DLD1 (cell line): ENCODE measurements around the gene NIN.
"Not testable (repeated sequence)": the region's sequence is repeated elsewhere in the genome, so short reads cannot be mapped to it uniquely, and the experiment has no call there.

Experiments used
- in situ Hi-C: cut with HindIII; loops from 2 replicates; pipeline ENCODE4 v1.10.0; 2017; ENCODE audit warnings: low sequenced_read_pairs

The NIN gene

DNA sequence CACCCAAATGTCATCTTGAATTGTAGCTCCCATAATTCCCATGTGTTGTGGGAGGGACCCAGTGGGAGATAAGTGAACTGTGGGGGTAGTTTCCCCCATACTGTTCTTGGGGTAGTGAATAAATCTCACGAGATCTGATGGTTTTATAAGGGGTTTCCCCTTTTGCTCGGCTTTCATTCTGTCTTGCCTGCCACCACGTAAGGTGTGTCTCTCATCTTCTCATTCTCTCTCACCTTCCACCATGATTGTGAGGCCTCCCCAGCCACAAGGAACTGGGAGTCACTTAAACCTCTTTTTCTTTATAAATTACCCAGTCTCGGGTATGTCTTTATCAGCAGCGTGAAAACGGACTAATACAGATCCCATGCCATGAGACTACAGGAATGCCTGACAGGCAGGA is 11.7 kb downstream of the NIN start:
- in situ Hi-C loops: not testable (repeated sequence)

- in situ Hi-C loops: no loop called here
Observed at GRCh38 chr14:50816395-50817047, 14.4 kb downstream of the NIN start.

GRCh38 chr14:50815526-50815925 is 15.4 kb downstream of the NIN start:
- in situ Hi-C loops: not testable (repeated sequence)

GRCh38 chr14:50815058-50815457 is 15.9 kb downstream of the NIN start:
- in situ Hi-C loops: not testable (repeated sequence)

GRCh38 chr14:50814161-50814560 is 16.8 kb downstream of the NIN start:
- in situ Hi-C loops: no loop called here

DNA sequence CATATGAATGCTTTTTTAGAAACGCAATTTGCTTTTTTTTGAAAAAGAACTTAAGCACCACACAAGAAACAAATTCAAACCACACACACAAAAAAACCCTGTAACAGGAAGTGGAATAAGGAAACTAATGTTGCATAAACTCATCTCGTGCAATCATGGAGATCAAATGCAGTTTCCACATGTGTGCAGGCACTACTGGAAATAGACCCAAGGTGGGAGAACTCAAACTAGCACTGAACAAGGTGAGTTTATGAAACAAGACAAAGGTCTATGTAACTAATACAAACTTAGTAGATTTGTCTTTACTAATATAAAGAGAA is 17.5 kb downstream of the NIN start:
- in situ Hi-C loops: no loop called here

DNA sequence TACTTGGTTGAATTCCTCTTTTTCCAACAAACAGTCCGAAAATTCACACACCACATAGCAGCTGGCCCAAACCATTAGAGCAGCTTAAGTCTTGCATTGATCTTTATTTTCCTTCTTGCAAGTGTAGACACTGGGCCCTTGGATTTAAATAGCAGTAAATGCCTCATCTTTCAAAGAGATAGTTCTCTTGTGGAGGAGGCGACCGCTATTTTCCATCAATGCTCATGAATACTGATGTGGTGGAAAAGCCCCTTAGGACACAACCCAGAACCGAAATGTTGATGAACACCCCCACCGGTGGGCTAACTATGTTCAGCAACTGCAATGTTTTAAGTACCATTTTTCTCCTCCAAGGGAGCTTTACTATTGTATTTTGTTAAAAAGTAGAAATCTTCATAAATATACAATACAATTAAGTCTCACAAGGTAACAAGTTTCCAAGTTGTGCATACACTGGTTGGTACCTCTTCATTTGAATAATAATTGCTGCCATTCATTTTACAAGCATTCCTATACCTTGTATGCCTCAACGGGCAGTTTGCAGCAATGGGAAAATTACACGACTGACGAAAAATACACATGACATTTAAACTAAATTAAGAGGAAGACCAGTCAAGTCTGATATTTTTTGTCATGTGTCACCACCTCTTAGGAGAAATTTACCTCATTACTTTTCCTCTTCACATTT is 18.0 kb downstream of the NIN start:
- in situ Hi-C loops: no loop called here

DNA sequence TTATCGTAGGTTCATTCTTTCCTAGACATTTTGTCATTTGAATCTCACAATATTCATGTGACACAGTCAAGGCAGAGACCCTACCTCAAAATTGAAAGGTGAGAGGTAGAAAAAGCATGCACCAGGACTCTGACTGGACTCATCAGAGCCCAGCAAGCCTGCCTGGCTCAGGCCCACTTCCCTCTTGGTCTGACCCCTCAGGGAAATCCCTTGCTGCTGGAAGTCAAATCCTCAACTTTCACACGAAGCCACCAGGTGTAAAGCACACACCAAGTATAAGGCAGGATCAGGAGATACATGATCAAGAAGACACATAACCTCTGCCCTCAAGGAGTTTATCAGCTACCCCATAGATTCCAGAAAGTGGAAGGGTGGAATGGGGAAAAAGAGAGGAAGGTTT is 18.8 kb downstream of the NIN start:
- in situ Hi-C loops: no loop called here

GRCh38 chr14:50808053-50808452 is 22.9 kb downstream of the NIN start:
- in situ Hi-C loops: no loop called here

DNA sequence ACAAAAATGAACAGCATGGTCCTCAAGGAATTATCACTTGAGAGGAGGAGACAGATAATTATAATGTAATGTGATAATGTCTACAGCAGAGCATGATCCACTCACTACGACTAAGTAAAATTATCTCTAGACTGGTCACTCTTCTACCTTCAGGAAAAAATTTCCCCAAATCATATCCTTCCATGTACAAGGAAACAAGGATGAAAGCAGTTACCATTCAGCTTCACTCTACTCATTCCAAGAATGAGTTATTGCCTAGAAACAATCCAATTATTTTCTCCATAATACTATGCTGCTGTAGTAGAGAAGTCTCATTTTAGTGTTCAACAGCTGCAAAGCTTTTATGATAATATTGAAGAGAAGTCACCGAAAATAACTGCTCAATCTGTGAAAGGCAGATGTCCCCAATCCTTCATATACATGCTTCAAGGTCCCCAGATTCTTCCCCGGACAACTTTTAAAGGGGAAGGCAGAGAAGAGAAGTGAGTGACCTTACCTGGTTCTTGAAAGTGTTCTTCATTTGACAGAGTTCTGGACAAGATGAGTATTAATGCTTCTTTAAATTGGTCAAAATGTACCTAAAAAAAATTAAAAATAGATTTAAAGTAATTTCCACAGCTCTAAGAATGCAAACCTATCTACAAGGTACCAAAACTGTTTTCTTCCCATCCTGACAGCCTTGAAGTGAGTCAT is 24.6 kb downstream of the NIN start:
- in situ Hi-C loops: no loop called here

- in situ Hi-C loops: no loop called here
Observed at GRCh38 chr14:50805396-50805795, 25.6 kb downstream of the NIN start.

DNA sequence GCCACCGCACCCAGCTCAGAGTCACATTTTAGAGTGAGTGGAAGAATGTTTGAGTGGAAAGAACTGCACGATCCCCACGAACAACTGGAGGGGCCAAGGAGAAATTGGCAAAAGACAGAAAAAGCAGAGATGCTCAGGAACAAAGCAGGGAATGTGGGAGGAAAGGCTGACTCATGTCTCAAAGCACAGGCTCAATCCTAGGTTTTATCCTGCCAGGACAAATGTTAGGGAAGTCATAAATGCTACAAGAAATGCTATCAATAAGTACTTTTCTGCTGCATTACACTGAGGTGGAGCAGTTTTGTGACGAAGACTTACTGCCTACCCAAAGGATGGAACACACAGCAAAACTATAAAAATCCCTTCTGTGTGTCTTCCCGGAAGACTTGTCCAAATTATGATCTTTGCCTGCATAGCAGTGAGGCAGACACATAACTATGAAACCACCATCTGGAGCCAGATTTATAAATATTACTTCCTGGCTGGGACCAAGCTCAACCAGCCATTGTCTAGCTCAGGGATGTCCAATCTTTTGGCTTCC is 26.7 kb downstream of the NIN start:
- in situ Hi-C loops: no loop called here

DNA sequence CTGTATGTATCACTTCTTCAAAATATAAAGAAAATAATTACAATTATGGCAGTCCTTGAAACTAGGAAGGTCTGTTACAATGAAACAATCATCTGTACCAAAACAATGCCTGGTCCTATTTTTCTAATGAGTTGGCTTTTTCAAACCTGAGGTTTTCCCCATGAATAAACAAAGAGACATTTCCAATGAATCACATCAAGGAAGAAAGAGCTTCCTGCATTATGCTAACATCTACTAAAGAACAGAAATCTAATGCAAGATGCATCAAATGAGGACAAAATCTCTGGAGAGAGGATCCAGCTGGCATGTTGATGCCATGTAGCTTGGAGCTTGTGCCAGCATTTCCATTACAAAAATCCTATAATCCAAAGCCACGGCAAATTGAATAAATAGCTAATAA is 29.3 kb downstream of the NIN start:
- in situ Hi-C loops: no loop called here

GRCh38 chr14:50800032-50800431 is 30.9 kb downstream of the NIN start:
- in situ Hi-C loops: no loop called here

- in situ Hi-C loops: loop anchor here (25.0 kb wide), 1 partner anchor 211 kb away; no protein-coding TSS in a partner anchor
Observed at GRCh38 chr14:50798048-50798421, 32.9 kb downstream of the NIN start.

DNA sequence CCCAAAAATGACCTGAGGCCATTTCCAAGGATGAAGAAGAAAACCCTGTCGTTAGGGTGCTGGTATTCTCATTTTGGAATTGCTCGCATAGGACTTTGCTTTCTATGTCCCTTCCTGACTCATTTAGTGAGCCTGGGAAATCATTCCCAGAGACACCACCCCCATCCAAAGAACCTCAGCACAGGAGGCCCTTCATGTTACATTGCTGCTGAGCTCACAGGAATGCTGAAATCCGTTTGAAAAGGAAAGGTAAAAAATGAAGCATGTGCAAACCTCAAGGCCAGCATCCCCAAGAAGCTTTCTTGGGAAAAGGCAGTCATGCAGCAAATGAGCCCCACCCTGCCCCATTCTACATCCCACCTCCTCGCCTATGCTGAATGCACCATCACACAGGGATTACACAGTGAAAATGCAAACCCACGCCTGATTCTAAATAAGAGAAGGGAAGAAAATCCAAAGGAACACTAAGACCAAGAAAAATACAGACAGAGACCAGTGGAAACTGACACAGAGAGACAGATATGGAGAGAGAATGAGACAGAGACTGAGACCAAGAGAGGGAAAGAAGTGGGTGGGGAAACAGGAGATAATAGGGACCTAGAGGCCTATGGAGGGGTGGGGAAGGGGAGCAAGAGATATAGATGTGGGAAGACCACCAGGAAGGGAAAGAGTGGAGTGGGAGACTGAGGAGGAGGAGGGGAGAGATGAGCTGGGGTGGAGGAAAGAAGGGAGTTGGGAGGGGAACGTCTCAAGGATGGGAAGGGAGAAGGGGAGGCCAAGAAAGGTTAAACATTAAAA is 33.5 kb downstream of the NIN start:
- in situ Hi-C loops: loop anchor here (25.0 kb wide), 1 partner anchor 210 kb away; no protein-coding TSS in a partner anchor

- in situ Hi-C loops: loop anchor here (25.0 kb wide), 1 partner anchor 209 kb away; no protein-coding TSS in a partner anchor
Observed at GRCh38 chr14:50796390-50796789, 34.6 kb downstream of the NIN start.

DNA sequence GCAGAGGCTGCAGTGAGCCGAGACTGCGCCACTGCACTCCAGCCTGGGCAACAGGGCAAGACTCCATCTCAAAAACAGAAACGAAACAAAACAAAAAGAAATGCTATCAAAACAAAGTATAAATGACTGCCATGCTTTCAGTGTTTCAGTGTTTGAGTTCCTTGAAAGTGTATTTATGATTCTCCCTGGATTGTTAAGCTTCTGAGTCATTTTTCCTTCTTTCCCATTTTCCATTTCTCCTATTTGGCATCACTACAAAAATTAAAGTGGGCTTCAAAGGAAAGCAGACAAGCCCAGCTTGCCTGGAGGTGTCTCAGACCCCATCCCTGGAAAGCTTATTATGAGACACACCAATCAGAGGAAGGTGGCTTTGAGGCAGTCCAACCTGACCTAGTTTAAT is 35.1 kb downstream of the NIN start:
- in situ Hi-C loops: loop anchor here (25.0 kb wide), 1 partner anchor 209 kb away; no protein-coding TSS in a partner anchor

- in situ Hi-C loops: loop anchor here (25.0 kb wide), 1 partner anchor 208 kb away; no protein-coding TSS in a partner anchor
Observed at GRCh38 chr14:50795142-50795541, 35.8 kb downstream of the NIN start.

DNA sequence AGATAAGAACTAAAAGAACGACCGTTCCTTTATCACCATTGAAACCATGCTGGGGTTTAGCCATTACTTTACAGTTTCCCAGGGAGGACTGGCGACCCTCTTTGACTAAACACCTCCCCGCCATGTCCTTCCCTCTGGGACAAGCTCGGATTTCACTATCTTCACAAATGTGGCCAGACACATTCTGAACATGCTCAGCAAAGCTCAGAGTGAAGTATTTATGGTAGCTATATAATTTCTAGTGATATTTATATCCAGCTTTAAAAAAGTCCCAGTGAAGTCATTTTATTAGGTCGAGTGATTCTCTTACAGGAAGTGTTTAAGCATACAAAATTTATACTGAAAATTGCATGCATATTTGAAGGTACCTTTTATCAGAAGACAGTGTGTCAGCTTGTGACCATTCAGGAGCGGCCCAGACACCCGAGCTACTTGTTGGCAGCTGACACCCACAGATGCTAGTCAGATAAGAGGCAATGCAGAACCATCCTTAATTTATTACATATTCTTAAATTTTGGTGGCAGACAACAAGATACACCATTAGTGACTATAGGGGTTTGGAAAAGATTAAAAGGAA is 36.8 kb downstream of the NIN start:
- in situ Hi-C loops: loop anchor here (25.0 kb wide), 1 partner anchor 207 kb away; no protein-coding TSS in a partner anchor
